RPMI8226 (cell line): ENCODE measurements around the gene MAML2.

Source experiments
- DNase-seq: peaks from one replicate; pipeline ENCODE4 v3.0.0-alpha.2; 2015

Gene MAML2

DNA sequence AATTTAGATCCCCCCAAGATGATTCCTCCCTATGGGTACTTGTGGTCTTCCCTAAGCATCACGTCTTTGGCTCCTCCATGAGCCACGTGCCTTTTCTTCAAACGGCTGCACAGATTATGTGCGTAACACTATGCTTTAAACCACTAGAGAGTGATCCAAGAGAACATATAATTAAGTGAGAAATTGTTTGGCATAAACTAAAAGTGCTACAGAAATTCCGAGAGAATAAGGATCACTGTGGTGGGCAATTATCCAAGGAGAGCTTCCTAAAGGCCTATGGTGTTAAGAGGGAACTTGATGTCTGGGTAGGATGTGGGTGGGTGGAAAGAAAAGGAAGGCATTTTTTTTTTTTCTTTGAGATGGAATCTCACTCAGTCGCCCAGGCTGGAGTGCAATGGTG lies 110.9 kb downstream of the MAML2 start:
- DNase-seq, result no peak

DNA sequence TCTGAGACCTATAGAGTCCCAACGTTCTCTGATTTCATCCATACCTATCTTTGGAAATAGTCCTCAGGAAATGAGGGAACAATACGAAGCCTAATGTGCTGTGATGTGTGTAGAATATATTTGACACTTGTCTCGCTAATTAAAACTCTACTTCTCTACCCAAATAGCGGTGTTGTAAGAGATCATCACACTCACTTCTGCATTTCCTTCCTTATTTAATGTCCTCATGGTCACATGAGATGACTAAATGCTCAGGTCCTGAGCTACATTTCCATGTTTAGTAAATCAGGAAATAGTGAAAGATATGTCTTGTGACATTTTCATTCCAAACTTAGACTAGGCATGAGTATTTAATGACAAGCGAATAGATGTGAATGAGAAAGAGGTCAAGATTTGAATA lies 112.3 kb downstream of the MAML2 start:
- no peak for DNase-seq

GRCh38 chr11:96229354-96229977 lies 113.5 kb downstream of the MAML2 start:
- no peak for DNase-seq

DNA sequence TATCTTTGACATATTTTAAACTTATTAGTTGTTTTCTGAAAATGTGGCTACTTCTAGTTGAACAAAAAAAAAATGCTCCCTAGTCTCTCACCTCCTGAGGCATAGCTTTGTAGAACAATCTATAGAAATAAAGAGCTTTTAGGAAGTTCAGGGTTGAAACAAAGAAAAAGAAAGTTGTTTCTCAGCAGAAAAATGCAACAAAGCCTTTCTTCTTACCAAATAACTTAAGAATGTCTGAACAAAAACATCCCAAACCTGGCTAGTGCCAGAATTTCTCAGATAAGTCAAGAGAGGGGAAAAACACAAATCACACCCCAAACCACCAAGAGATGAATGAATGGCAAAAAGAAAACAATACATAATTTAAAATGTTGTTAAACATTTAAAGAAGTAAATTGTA lies 114.1 kb downstream of the MAML2 start:
- no peak for DNase-seq

- DNase-seq, result peak; percentile 25
These were observed 114.5 kb downstream of the MAML2 start for GRCh38 chr11:96228473-96228891.

DNA sequence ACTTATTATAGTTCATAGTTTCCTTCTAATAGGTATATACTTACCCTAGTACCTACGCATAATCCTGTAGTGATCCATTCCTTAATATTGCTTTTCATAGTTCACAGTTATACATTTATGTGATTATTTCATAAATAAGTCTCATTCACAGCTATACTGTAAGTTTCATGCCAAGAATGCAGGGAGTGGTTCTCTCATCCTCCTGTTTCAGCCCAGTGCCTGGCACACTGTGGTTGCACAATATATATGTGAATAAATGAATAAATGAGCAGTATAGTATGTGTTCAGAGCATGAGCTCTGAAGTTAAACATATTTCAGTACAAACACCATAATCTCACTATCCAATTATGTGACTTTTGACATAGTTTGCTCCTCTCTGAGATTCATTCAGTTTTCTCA lies 115.8 kb downstream of the MAML2 start:
- DNase-seq, result no peak

GRCh38 chr11:96223083-96223482 lies 119.9 kb downstream of the MAML2 start:
- DNase-seq, result no peak

DNA sequence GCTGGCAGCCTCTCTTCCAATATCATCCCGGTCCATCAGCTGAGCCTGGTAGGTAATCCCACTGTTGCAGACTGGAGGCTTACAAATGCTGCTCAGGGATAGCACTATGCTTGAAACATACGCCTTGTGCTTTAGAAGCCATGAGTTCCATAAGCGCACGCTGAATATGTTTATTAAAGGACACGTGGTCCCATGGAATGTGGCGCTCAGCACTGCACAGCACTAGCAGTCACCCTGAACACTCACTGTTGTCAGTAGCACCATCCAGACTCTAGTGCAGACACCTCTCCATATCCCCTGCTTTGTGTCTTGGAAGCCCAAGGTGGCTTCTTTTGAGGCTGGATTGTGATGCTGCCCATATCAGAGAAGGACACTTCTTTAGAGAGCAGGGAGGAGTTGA lies 120.9 kb downstream of the MAML2 start:
- peak; percentile 23 for DNase-seq

- peak; percentile 67 for DNase-seq
These were observed 121.5 kb downstream of the MAML2 start for GRCh38 chr11:96221244-96222070.

DNA sequence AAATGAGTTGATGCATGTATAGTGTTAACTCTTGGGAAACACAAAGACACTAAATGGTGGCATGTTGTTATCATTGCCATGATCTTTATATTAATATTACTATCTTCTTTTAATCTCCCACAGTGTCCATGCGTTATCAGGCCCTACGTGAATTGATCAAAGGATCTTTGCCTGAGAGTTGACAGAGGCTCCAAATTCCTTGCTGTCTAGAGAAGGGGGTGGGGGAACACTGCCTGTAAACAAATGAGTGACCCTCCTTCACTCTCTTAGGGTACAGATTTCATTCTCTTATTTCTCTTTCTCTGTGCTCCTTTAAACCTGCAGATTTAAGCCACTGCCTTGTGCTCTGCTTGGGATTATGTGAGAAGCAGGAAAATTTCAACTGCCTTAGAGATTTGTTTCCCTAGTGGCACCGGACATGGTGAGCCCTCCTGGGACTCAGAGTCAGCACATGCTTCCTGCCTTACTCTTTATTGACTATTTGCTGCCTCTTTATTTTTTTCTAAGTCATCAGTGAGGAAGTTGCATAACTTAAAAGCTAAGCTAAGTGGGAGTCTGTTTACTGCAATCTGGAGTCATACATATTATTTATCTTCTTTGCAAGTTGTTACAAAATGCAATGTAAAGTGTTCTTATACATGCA lies 122.9 kb downstream of the MAML2 start:
- DNase-seq, result no peak

DNA sequence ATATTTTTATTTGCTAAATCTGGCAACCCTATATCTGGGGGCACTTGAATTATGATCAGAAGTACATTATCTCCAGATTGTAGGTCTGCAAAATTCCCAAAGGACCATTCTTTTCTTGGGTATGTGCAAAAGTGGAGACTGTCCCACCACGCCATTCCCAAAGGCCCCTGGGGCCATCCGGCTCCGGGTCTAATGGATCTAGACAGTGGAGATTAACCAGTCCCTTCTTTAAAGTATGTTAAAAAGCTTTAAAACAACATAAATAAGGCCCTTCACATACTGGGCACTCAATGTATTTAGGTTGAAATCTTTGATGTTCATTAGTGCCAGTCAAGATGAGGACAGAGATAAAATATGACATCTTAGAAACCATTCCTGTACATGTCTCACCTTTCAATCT lies 124.1 kb downstream of the MAML2 start:
- no peak for DNase-seq

GRCh38 chr11:96218006-96218405 lies 125.0 kb downstream of the MAML2 start:
- no peak for DNase-seq

DNA sequence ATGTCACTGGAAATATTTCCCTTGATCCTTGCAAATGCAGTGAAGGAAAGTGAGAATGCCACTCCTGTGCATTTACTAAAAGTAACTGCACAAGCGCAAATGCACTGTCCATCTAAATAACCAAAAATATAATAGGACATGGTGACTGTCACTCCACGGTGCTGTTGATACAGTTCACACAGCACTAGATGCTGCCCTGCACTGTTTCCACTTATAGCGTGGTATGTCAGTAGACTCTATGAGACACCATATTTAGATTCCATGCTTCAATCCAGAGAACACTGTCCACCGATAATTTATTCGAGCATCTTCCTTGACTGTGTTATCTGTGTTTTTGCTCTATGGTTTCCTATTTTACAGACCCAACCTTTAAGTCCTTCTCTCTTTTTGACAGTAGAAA lies 125.8 kb downstream of the MAML2 start:
- DNase-seq, result no peak

DNA sequence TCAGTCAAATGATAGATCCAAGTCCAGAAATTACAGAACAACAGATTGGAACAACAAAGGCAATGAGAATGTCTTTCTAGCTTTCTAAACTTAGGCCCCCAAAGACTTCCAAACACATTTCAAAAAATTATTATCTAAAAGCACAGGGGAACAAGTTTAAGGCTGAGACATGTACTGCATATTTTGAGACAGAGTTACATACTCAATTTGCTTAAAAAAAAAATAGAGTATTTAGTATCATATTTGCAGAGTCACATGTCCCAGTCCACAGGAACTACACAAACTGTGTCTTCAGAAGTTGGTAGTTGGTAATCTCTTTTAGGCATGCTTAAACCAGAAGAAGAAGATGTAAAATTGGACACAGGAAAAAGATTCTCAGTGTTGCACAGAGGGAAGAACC lies 127.2 kb downstream of the MAML2 start:
- no peak for DNase-seq

GRCh38 chr11:96215110-96215782 lies 127.7 kb downstream of the MAML2 start:
- DNase-seq, result peak; percentile 89

- no peak for DNase-seq
These were observed 128.3 kb downstream of the MAML2 start for GRCh38 chr11:96214777-96215109.

DNA sequence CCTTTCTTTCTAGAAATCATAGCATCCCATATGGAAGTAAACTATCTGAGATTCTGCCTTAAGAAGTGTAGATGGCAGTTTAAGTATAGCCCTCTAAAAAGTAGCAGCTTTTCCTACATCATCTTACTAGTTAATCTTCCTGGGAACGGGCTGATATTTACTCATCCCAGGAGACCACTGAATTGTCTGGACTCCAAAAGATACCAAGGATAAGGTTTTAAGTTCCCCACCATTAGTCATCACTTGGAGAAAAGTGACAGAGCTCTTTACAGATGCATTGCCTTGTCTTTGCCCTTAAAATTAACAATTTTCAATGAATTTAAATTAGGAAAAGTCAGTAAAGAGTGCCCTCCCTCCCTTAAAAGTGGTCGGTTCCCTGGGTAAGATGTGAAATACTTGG lies 129.5 kb downstream of the MAML2 start:
- DNase-seq, result no peak

- DNase-seq, result no peak
These were observed 131.6 kb downstream of the MAML2 start for GRCh38 chr11:96211436-96211835.

- no peak for DNase-seq
These were observed 135.2 kb downstream of the MAML2 start for GRCh38 chr11:96207459-96208449.

DNA sequence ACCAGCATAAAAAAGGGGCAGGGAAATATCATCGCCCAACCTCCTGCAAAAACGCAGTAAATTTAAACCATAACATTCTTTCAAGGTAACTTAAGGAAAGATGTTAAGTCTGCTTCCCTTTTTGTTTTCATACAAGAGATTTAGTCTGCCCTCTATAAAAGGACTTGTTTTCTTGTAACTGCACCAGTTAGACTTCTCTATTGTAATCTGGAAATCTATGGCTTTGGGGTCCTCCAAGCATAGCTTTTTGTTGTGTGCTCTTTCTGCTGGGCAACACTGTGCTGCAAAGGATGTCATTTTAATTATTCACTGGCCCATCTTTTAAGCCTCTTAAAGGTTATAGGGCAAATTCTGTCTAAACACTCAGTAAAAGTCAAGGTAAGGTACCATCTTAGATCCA lies 136.0 kb downstream of the MAML2 start:
- DNase-seq, result no peak

DNA sequence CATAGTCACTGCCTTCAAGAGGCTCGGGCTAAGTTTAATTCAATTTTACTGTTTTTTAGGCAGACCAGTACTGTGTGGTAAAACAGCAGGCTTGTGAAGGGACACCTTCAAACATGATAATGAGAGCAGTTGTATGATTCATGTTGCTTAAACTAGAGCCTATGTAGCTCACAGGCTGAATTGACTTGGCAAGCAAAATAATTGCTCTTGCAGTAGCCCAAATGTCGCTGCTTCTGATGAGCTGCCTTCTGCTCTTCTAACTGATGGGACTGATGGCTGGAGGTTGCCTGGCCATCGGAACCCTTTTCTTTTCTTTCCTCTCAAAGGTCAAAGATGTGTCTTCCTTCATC lies 137.6 kb downstream of the MAML2 start:
- DNase-seq, result no peak

GRCh38 chr11:96204721-96205459 lies 138.1 kb downstream of the MAML2 start:
- peak; percentile 68 for DNase-seq
